HS-5 (cell line): ENCODE data around the gene P2RY6.

ENCODE experiments used
- DNase-seq: peaks from one replicate; pipeline ENCODE4 v3.0.0-alpha.2; 2012; ENCODE audit warnings: low read depth

P2RY6 gene

DNA sequence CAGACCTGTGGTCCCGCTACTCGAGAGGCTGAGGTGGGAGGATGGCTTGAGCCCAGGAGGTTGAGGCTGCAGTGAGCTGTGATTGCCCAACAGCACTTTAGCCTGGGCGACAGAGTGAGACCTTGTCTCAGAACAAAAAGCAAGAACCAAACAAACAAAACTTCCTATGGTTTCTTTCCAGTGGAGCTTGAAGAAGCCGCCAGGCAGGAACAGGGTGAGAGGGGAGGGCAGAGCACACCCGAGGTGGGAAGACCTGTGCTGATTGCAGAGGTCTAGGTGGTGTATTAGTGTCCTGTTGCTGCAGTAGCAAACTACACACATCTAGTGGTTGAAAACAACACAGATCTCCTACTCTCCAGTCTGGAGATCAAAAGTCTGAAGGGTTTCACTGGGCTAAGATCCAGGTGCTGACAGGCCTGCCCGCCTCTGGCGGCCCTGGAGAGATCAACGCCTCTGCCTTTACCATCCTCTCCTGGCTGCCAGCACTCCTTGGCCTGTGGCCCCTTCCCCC is 46.4 kb downstream of the P2RY6 start:
- DNase-seq, result no peak

GRCh38 chr11:73320763-73321603 is 48.8 kb downstream of the P2RY6 start:
- no peak for DNase-seq

DNA sequence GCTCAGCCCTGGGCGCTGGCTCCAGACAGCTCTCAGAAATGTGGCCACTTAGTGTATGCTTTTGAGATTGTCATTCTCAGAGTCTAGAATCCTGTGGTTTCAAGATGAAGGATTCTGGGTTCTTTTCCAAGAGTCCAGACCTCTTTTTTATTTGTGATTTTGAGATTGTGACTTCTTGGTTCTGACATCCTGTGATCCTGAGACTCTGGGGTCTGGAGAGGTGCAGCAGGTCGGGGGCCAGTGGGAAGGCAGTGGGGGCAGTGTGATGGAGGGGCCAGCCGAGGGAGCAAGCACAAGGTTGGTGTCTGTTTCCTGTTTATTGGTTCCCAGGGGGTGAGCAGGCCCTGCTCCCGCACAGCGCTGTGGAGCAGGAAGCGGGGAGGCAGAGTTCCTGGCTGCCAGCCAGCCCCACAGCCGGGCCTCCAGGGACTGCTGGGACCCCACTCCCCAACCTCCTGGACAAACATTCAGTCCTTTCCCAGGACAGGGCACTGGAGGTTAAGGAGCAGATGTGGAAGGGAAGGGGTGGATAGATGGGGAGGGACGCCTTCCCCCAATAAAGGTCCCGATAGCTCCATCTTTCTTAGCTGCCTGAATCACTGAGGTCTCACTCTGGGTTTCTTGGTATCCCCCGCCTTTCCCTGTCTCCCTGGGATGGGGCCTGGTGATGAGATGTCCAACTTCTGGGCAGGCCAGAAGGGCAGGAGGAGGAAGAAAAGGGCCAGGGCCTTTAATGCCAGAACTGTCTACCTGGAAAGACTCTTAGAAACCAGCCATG is 49.7 kb downstream of the P2RY6 start:
- no peak for DNase-seq

GRCh38 chr11:73322382-73323306 is 50.5 kb downstream of the P2RY6 start:
- no peak for DNase-seq

DNA sequence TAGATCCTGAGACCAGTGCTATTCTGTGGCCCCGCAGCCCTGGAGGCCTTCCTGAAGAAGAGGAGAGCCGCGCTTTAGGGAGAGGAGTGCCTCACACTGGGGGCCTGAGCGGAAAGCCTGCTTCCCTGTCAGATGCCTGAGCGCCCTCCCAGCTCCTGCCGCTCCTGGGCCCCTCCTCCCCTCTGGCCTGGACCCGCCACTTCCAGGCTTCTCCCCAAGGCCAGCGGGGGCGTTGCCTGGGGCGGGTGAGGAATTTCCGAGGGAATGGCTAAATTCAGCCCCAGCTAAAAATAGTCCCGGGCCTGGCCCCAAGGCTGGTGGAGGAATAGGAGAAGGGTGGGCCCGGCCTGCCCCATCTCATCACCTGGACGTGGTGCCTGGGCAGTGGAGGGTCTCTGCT is 51.3 kb downstream of the P2RY6 start:
- DNase-seq, result no peak

- DNase-seq, result no peak
Observed at GRCh38 chr11:73324116-73324515, 52.0 kb downstream of the P2RY6 start.

DNA sequence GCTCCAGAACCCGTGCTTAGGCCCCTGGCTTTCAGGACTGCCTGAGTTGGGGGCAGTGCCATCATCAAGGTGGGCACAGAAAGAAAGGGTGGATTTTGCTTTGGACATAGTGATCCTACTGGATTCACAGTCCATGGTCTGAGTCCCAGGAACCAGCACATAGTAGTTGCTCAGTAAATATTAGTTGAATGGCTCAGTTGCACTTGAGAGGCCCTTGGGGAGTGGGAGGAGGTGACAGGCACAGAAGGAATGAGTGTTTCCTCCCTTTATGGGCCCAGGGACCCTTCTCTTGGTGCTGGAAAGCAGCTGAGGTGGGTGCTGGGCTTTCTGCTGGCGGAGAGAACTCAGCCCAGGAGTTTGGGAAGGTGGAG is 52.5 kb downstream of the P2RY6 start:
- DNase-seq, result no peak

- no peak for DNase-seq
Observed at GRCh38 chr11:73325036-73325981, 53.2 kb downstream of the P2RY6 start.

DNA sequence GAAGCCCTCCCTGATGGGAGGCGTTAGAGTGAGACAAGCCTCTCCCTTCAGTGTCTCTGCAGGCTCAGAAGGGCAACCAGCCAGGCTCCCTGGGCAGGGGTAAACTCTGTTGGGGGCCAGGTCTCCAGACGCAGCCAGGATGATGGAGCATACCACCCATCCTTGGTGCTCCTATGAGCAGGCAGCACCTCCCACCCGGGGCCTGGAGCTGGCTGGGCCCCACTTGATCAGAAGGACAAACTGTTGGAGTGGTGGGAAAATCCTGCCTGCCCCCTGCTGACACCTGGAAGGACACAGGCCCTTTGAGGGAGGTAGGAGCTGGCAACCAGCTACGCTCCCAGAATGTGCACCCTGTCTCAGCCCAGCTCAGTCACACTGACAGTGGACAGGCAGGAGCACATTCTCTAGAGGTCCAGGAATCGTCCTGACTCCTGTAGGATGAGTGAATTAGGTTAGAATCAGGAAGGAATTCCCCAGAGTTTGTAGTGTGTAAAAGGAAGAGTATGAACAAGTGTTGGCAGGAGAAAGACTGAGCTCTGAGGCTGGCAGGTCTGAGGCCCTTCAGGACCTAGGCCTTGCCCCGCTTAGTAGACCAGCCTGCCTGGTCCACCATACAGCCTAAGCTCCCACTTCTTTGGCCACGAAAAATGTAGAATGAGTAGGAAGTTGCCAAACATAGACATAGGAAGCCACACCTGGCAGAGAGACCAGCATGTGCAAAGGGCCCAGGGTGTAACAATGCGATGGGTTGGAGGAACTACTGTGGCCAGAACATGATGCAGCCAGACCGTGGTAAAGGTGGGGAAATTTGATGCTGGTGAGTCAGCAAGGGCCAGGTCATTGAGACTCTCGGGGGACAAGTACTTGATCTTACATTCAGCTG is 55.0 kb downstream of the P2RY6 start:
- no peak for DNase-seq

DNA sequence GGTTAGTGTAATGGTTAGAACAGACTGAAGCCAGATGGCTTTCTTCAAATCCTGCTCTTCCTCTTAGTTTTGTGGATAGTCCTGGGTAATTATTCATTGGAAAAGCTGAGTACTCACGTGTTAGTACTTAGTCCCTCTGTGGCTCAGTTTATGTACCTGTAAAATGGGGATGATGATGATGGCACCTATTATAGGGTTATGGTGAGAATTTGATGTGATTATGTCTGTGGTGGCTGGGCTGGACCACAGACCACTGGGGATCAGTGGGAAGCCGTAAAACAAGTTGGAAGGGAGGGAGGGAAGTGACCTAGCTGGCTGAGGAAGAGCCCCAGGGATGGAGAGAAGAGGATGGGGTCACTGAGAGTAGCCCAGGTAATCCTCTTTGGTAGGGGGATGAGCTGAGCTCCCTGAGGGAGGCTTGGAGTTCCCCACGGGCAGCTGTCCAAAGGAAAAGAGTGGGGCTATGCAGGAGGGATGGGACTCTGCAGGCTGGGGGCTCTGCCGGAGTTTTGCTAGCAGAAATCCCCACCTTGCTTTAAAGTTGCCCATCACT is 55.8 kb downstream of the P2RY6 start:
- no peak for DNase-seq

DNA sequence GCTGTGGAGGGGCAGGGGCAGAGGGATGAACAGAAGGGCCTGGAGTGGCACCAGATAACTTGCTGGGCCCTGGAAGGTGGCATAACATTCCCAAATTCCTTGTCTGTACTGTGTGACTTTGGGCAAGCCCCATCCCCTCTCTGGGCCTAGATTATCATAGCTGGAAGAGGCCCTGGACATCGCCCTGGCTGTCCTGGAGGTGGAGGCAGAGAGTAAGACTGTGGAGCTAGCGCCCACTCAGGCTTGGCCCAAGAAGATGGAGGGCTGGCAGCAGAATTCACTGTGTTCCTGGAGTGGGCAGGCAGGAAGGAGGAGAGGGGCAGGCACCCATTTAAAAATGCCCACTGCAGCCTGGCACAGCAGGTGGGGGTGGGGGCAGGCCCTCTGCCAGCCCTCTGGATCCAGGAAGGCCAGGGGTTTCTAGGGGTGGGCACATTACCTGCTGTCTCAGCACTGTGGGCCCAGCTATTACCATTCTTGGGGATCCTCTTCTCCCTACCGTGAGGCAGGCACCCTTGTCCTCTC is 58.5 kb downstream of the P2RY6 start:
- DNase-seq, result no peak

DNA sequence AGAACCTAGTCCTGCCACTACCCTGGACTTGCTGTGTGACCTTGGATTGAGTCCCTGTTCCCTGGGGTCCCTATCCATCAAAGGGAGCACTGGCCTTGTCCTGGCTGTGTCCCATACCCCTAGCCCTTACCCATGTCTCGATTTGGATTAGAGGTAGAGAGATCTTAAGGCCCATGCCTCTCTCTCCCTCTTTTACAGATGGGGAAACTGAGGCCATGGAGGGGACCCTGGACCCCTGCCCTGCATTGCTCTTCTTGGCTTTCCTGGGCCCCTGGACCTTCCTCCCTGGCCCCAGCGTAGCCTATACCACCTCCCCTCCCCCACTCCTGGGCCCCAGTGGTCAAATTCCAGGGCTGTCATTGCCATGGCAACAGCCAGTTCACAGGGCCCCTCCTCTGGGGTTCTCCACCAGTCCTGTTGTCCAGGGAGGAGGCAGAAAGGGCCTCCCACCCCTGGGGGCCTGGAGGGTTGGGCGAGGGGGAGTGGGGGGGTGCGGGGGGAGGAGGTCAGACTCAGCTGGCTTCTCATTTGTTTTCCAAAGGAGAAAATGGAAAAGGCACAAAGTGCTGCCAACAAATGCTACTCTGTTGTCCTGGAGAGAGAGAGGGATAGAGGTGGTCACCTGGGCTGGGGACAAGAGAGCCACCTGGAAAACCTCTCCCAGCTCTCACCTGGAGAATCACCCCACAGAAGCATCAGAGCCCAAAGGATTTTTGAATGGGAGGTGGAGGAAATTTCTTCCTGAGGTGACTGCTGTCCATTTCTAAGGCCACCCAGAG is 59.2 kb downstream of the P2RY6 start:
- DNase-seq, result no peak

DNA sequence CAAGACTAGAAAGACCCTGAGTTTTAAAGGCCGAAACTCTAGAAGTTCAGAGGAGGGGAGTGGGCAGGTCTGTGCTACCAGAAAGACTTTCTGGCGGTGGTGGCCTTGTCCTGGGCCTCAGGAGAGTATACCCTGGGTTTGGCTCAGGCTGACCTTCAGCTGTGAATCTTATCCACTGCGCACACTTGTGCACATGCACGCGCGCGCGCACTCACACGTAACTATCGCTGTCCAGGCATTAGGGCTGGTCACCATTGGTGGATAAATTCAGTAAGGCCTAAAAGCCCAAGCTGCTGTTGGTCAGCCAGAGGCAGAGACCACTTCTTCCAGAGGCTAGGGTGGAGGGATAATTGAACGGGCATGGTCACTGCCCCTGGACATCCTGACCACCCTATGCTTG is 61.0 kb downstream of the P2RY6 start:
- no peak for DNase-seq

DNA sequence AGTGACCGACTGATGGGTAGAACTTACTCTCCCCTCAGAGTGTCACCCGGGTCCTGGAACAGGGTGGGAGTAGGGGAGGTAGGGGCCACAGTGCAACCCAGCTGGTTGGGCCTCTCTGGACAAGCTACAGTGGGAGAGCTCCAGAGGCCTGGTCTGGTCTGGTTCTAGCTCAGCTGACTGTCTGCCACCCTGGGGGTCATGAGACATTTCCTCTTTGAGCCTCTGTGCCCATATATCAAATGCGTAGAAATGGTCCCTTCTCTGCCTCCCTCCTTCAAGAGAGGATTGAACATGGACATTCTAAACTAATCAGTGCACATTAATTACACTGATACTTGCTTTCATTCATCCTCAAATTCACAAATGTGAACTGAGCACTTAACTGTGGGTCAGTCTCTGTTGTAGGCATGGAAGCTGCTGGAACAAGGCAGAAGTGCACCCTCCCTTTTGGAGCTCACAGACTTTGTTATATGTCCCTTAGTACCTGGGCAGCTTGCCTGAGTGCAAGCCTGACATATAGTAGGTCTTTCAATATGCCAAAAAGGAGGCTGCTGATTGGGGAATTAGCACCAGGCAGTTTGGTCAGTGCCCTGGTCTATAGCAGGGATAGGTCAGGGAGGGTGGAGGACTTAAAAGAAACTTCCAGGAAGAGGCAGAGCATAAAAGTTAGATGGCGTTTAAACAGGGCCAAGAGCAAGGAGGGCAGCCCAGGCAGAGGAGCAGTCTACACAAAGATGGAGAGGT is 61.7 kb downstream of the P2RY6 start:
- no peak for DNase-seq

GRCh38 chr11:73334384-73335203 is 62.5 kb downstream of the P2RY6 start:
- DNase-seq, result peak; percentile 58

DNA sequence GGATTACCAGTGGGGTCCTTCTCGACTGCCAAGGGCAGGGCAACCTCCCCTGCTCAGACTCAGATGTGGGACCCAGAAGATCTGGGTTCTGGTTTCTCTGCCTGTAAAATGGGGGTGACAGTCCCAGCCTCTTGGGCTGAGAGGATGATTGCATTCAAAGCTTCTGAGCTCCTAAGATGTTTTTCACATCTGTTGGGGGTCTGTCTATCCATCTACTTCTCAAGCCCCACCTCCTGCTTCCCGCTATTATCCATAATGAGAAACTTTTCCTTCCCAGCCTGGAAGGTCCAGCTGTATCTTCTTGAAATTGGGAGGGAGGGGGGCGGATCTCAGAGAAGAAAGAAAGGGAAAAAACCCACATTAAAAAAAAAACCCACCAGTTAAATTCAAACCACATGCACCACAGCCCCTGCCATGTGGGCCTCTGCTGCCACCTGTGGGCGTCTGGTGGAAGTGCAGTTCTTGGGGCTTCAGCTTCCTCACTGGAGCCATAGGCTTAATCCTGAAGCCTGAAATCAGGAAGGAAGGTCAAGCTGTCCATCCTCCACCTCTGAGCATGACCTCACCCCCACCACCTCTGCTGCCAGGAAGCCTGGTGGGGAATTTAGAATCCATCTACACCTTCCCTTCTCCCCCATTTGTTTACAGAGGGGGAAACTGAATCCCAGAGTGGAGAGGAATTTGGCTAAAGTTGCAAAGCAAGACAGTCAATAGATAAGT is 63.2 kb downstream of the P2RY6 start:
- peak; percentile 60 for DNase-seq
